Endodermal cell (in vitro differentiated cells): ENCODE data around the gene SLC34A1. TPM values are rescaled to one million over a fixed set of nuclear protein-coding genes. Genes with fewer than 3 reads are reported as not detected.

ENCODE experiments used
- DNase-seq: peaks from one replicate; pipeline ENCODE4 v3.0.0-alpha.2; 2017
- H3K27ac ChIP-seq: 2 replicates; pipeline ENCODE4 v1.5.1; 2013; ENCODE audit warnings: mild to moderate bottlenecking, low read depth, low read length, moderate library complexity
- H3K27me3 ChIP-seq: 2 replicates; pipeline ENCODE4 v1.6.1; 2013; ENCODE audit warnings: mild to moderate bottlenecking, low read length, moderate library complexity; ENCODE audit not compliant: insufficient read depth, control insufficient read depth, poor library complexity, severe bottlenecking
- H3K36me3 ChIP-seq: 2 replicates; pipeline ENCODE4 v1.7.0; 2013; ENCODE audit warnings: mild to moderate bottlenecking, low read length, moderate library complexity; ENCODE audit not compliant: control insufficient read depth, insufficient read depth
- H3K4me1 ChIP-seq: one replicate; pipeline ENCODE4 v1.7.0; 2013; ENCODE audit warnings: low read length; ENCODE audit not compliant: control insufficient read depth, insufficient read depth
- H3K4me3 ChIP-seq: 2 replicates; pipeline ENCODE4 v1.5.1; 2013; ENCODE audit warnings: mild to moderate bottlenecking, low read length, moderate library complexity
- H3K9ac ChIP-seq: 2 replicates; pipeline ENCODE4 v1.6.1; 2013; ENCODE audit warnings: mild to moderate bottlenecking, low read length, moderate library complexity; ENCODE audit not compliant: poor library complexity, severe bottlenecking; ENCODE audit errors: extremely low read depth
- H3K9me3 ChIP-seq: 2 replicates; pipeline ENCODE4 v1.6.1; 2013; ENCODE audit warnings: mild to moderate bottlenecking, low read length, moderate library complexity; ENCODE audit not compliant: control insufficient read depth
- H3K27ac Mint-ChIP-seq: 2 replicates; pipeline ENCODE4 v1.8.0; 2020; ENCODE audit warnings: mixed read lengths
- H3K27me3 Mint-ChIP-seq: 2 replicates; pipeline ENCODE4 v1.8.0; 2021; ENCODE audit warnings: mild to moderate bottlenecking, mixed read lengths; ENCODE audit not compliant: insufficient read depth
- H3K36me3 Mint-ChIP-seq: 2 replicates; pipeline ENCODE4 v1.8.0; 2020; ENCODE audit warnings: low read depth, mixed read lengths
- H3K4me1 Mint-ChIP-seq: 2 replicates; pipeline ENCODE4 v1.8.0; 2020; ENCODE audit warnings: mixed read lengths
- H3K4me3 Mint-ChIP-seq: 2 replicates; pipeline ENCODE4 v1.8.0; 2020; ENCODE audit warnings: mild to moderate bottlenecking, moderate library complexity, mixed read lengths
- H3K9me3 Mint-ChIP-seq: 2 replicates; pipeline ENCODE4 v1.8.0; 2020; ENCODE audit warnings: mild to moderate bottlenecking, mixed read lengths
- CTCF ChIP-seq: fragments of 200-600 bp; sonication (generic); conservative IDR thresholded peaks from 2 replicates; pipeline ENCODE4 v1.5.0; 2021; ENCODE audit warnings: antibody characterized with exemption, mild to moderate bottlenecking
- WGBS, 2 experiments: methylation state at CpG; one replicate each; pipeline versions ENCODE4 v1.1.5 to v1.1.7; 2013; ENCODE audit warnings: missing lambda C conversion rate in 2 of 2, mixed read lengths in 1 of 2; ENCODE audit not compliant: insufficient coverage in 1 of 2, insufficient read length in 1 of 2; 5-methylcytosine and 5-hydroxymethylcytosine counted together
- total RNA-seq, 2 donors: library from RNA; stranded (reverse); fragmentation: NEBNext Ultra II Directional in 1 of 2; extraction: Animal tissue kit (Norgen Biotek cat#: 25700) in 1 of 2; gene quantifications; 2 replicates in 1 of 2; 3 replicates in 1 of 2; pipeline ENCODE4 v1.2.1, GENCODE V29; 2021

Gene SLC34A1
- total RNA-seq, 2 donors from 2014 or later, result not detected

GRCh38 chr5:177443144-177443983 lies 59.1 kb downstream of the SLC34A1 start:
- no peak for DNase-seq
- TF ChIP-seq CTCF, result no peak
- H3K27me3 ChIP-seq, result peaks cover 8% of the 10 kb centered on the region
- Mint-ChIP-seq H3K27me3 (peaks cover 31% of the 10 kb centered on the region), H3K4me1 (peaks cover 8% of the 10 kb centered on the region), H3K4me3 (no peak overlapping the region), H3K36me3 (peaks cover 16% of the 10 kb centered on the region), H3K9me3 (no peaks in the 10 kb centered on the region), H3K27ac (no peak overlapping the region)
- peaks cover 3% of the 10 kb centered on the region for H3K4me1 ChIP-seq
- no peak overlapping the region for H3K4me3 ChIP-seq
- H3K9me3 ChIP-seq, result no peaks in the 10 kb centered on the region
- no peak overlapping the region for H3K27ac ChIP-seq
- H3K9ac ChIP-seq, result no peak overlapping the region
- whole genome bisulfite sequencing, 2 experiments, result 92 to 97% methylated on average over 5 to 15 of the region's 15 CpGs
- peaks cover 10% of the 10 kb centered on the region for H3K36me3 ChIP-seq

GRCh38 chr5:177444106-177445051 lies 60.1 kb downstream of the SLC34A1 start:
- H3K9me3 ChIP-seq, result no peaks in the 10 kb centered on the region
- DNase-seq, result no peak
- H3K27ac Mint-ChIP-seq, result no peak overlapping the region
- H3K27ac ChIP-seq, result no peak overlapping the region
- H3K4me3 ChIP-seq, result no peak overlapping the region
- H3K9me3 Mint-ChIP-seq, result no peaks in the 10 kb centered on the region
- H3K27me3 Mint-ChIP-seq, result peaks cover 41% of the 10 kb centered on the region
- peaks cover 8% of the 10 kb centered on the region for H3K36me3 Mint-ChIP-seq
- H3K9ac ChIP-seq, result no peak overlapping the region
- H3K4me3 Mint-ChIP-seq, result no peak overlapping the region
- TF ChIP-seq CTCF, result no peak
- peaks cover 13% of the 10 kb centered on the region for H3K27me3 ChIP-seq
- peaks cover 8% of the 10 kb centered on the region for H3K4me1 Mint-ChIP-seq
- peaks cover 3% of the 10 kb centered on the region for H3K36me3 ChIP-seq
- 85 to 100% methylated on average over 3 to 7 of the region's 7 CpGs for WGBS, 2 experiments
- peaks cover 3% of the 10 kb centered on the region for H3K4me1 ChIP-seq

- Histone ChIP-seq H3K27ac (no peak overlapping the region), H3K4me3 (no peak overlapping the region), H3K4me1 (peaks cover 3% of the 10 kb centered on the region), H3K9ac (no peak overlapping the region), H3K36me3 (no peaks in the 10 kb centered on the region), H3K9me3 (no peaks in the 10 kb centered on the region), H3K27me3 (peaks cover 13% of the 10 kb centered on the region)
- H3K9me3 Mint-ChIP-seq, result no peaks in the 10 kb centered on the region
- TF ChIP-seq CTCF, result no peak
- H3K27ac Mint-ChIP-seq, result no peak overlapping the region
- peak overlapping the region; percentile 47 for H3K4me3 Mint-ChIP-seq
- 88 to 97% methylated on average over 7 to 10 of the region's 10 CpGs for WGBS, 2 experiments
- H3K36me3 Mint-ChIP-seq, result peaks cover 3% of the 10 kb centered on the region
- H3K4me1 Mint-ChIP-seq, result peaks cover 8% of the 10 kb centered on the region
- H3K27me3 Mint-ChIP-seq, result peaks cover 49% of the 10 kb centered on the region
- DNase-seq, result no peak
These were observed 61.0 kb downstream of the SLC34A1 start for GRCh38 chr5:177445052-177445916.
